GF-D8 (cell line): ENCODE measurements around the gene LEF1.
"Not testable (repeated sequence)": the region's sequence is repeated elsewhere in the genome, so short reads cannot be mapped to it uniquely, and the experiment has no call there.

Experiments used
- DNase-seq: peaks from one replicate; lab custom pipeline; 2025; lab: John Stamatoyannopoulos, UW

Gene LEF1

DNA sequence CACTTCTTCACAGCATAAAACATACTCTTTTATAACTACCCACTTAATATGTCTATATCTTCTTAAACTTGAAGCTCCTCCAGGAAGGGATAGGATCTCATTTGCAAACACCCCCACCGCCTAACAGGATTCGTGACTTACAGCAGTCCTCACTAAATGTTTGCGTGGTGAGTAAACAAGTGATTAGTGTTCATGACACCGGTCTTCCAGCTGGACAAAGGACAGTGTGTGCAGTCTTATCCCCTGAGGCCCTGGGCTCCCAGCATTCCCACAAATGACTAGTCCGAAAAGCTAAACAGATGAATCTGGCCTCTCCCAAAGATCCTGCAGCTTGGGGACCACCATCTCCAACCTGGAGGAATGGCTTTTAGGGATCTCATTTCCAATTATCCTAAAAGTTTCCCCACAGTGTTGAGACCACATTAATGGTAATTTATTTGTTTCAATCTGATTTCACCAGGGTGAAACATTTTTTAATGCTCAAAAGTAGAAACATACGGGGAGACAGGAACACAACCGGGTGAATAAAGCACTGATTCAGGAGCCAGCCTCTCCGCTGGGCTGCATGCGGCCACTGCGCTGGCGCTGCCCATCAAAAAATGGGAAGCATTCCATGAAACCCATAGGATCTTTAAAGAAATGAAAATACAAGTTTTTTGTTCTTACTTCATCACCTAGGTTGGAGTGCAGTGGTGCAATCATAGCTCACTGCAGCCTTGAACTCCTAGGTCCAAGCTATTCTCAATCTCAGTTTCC lies 109.9 kb downstream of the LEF1 start:
- DNase-seq = no peak

DNA sequence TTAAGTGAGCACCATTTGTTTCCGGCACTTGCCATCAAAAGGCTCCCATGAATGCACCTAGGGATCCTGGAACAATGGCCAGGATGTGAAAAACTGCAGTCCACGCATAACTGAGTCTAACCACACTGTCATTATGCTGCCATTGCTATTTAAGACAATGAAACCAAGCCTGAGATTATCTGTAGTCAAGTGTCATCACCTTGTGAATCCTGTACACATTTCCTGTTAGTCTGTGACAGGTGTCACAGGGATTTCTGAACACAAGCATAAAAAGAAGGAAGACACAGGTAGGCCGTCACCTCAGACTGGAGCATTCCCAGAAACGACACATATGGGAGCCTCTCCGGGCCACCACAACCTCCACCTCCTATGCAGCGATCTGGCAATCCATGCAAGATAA lies 112.3 kb downstream of the LEF1 start:
- no peak for DNase-seq

DNA sequence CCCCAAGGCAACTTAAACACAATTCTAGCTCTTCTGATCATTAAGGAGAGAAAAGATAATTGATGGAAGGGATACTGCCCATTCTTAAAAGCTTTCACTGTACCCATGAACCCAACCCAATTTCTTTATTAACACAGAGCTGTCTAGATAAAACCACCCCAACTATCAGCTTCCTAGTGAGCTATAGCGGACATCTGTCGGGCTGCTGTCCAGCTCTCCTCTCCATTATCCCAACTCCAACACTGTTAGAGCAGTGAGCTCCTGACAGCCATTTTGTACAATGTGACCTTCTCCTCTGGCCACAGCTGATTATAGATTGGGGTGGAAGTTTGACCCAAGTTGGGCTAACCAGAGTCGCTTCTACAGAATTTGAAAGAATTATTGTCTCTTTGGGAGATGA lies 112.9 kb downstream of the LEF1 start:
- DNase-seq = no peak

DNA sequence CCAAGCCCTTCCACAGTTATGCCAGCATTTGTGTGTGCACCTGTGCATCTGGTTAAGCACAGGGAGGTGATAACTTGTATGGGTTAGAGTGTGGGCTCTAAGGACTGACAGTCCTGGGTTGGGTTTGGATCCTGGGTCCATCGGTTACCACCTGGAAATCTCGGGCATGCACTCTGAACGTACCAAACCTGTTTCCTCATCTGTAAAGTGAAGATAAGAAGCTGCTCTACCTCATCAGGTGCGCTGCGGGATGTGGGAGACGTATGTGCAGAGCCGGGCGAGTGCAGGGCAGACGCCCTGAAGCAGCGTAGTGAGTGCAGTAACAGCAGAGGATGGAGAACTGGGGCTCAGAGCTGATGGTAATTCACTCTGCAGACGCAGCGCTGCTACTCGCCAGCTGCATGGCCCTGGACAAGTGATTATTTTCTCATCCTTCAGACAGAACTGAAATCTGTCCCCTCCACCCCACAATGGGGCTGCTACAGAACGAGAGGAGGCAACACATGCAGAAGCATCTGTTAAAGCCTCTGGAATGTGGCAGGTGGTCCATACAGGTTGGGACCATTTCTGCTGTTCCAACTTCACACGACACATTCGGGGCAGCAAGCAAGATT lies 114.6 kb downstream of the LEF1 start:
- no peak for DNase-seq

DNA sequence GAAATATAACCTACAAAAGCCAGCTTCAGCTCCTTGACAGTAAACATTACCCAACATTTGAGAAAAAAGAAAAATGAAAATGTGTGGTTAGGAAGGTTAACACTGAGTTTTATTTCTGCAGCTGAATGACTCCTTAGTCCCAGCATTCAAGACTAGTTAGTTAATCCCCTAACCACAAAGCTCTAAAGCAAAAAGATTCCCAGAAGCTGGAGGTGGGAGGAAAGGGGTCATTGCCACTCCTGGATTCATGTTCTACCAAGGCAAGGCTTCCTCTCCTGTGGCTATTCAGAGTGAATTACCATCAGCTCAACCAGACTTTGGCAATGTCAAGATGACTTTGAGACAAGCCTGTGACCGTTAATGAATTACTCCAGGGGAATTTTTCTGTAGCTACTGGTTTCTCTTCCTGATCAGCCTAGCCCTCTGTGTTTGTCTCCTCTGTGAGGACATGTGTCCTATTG lies 115.5 kb downstream of the LEF1 start:
- no peak for DNase-seq

DNA sequence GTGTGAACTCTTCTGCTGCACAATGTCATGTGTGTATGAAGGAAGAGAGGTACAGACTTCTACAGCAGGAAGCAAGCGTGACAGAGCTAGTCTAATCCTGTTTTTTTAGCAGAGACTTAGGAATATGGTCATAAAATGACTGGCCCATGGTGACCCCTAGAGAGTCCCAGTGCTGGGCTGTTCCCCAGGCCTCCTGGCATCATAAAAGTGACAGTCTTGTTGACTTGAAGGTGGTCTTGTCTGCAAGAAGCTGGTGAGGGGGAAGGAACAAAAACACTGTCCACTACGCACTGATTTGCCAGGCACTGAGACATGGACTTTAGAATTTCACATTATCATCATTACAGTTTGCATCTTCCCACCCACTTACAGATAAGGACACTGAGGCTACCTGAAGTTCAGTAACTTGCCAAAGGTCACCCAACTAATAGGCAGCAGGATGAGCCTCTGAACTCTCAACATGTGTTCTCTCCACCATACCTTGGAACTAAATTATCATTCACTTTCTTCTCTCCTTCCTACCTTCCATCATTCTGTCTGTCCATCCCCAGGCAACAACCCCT lies 116.1 kb downstream of the LEF1 start:
- DNase-seq = no peak

DNA sequence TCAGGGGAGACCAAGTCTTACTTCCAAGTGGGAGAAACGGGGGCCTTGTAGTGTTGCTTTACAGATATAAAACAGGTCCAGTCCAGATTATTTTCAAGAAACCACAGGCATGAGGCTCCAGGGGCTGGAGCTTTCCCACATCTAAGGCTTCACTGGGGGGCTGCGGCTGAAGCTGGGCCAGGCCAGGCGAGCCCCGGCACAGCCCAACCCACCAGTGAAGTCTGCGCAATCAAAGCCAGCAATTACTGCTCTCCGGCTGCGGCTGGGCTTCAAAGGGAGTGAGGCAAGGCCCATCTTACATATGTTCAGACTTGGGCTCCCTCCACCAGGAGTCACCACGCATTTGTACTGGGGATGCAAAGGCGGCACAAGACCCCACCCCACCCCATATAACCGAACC lies 117.4 kb downstream of the LEF1 start:
- no peak for DNase-seq

DNA sequence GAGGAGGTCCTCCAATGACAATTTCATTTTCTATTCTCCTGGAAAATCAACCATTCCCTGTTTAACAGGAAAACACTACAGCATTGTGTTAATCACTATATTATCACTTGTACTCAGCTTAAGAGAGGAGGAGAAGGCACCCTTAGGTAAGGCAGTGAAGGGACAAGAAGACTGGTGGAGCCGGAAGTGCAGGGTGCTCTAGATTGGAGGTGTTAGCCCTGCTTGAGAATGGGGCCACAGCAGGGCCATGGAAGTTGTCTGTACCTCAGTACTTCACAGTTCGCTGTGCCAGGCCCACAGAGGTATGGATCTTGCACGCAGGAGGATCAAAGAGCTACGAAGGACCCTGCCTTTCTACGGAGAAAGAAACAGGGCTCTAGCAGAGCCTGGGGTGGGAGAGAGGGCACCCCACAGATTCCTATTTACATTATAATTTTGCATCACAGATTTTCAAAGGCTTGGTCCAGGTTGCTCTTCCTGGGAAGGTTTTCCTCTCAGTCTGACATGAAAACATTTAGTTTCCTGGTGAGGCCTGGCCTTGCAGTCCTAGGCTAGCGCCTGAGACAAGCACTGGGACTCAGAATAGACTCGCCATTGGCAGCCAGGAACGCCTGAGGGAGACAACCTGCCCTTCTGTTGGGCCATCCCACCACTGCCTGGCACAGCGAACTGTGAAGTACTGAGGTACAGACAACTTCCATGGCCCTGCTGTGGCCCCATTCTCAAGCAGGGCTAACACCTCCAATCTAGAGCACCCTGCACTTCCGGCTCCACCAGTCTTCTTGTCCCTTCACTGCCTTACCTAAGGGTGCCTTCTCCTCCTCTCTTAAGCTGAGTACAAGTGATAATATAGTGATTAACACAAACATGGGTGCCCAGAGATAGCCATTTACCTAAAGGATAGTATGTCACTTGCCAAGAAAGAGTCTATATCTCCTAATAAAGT lies 118.3 kb downstream of the LEF1 start:
- DNase-seq = not testable (repeated sequence)

DNA sequence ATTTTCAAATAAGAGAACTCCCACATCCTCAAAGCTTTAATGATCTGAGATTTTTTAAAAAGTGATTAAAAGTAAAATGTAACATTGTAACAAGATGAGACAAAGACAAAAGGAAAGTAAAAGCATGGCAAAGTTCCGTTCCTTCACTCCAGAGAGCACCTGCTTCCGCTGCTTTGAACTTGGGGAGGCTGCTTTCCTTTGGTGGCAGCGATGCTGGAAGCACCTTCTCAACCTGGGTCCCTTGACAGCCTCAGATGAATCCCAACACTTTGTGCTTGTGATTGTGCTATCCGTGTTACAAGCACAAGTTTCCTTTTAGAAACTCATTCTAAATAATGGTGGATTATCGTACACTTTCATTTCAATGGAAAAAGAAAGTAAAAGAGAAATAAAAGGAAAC lies 119.3 kb downstream of the LEF1 start:
- DNase-seq = no peak

DNA sequence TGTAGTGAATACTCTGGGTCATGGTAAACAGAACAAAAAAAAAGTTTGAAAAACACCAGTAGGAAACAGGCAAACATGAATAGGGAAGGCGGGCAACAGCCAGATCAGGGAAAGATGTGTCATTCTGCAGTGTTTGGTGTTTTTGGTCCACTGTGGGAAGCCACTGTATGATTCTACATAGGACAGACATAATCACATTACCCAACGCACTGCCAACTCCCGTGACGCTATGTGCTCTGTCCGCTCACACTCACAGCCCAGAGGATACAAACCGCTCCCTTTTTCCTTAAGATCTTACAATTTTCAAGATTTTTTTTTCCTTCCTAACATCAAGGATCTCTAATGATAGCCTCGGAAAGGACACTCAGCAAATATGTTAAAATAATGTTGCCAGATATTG lies 119.7 kb downstream of the LEF1 start:
- no peak for DNase-seq

DNA sequence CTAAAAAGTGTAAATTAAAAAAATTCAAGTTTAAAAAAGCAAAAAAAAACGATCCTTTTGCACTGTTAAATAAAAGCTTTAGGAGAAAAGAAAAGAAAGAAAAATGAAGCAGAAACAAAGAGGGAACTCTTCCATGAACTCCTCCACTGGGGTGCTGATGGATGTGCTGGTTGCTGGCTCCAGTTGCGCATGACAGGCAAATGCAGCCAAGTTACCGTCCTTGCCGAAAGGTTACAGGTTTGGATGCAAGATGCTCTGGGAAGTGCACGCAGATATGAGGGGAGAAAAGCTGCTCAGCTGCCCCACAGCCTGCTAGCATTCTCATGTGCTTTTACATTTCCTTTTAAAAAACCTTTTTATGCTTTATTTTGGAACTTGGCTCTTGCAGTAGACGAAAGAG lies 120.6 kb downstream of the LEF1 start:
- no peak for DNase-seq

DNA sequence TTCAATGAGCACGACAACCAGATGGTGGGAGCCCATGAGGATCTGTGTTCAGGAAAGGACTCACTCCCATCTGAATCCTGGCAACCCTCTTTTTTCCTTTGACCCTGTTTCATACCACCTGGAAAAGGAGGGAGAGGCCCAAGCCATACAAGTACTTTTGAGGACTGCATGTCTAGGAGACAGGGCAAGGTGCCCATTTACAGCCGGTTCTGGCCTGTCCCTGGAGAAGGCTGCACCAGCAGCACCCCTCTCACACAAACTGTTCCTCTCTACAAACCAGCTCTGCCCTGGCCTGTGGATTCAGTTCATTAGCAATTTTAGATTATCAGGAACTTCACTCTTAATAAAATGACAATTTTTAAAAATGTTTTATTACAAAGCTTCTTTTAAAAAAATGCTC lies 121.5 kb downstream of the LEF1 start:
- no peak for DNase-seq

DNA sequence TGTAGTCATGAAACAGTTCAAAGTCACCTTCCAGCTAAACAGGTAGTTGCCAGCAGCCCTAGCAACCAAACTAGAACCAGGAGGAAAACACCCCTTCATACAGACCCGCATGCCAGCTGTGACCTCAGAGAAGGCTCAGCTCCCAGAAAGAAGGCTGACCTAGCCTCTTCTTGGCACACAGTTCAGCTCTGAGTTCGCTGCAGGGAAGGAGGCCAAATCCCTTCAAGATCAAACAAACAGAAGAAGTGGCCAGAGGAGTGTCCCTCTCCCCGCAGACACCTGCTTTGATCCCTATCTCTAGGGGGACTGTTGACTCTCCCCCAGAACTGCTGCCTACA lies 123.1 kb downstream of the LEF1 start:
- no peak for DNase-seq

DNA sequence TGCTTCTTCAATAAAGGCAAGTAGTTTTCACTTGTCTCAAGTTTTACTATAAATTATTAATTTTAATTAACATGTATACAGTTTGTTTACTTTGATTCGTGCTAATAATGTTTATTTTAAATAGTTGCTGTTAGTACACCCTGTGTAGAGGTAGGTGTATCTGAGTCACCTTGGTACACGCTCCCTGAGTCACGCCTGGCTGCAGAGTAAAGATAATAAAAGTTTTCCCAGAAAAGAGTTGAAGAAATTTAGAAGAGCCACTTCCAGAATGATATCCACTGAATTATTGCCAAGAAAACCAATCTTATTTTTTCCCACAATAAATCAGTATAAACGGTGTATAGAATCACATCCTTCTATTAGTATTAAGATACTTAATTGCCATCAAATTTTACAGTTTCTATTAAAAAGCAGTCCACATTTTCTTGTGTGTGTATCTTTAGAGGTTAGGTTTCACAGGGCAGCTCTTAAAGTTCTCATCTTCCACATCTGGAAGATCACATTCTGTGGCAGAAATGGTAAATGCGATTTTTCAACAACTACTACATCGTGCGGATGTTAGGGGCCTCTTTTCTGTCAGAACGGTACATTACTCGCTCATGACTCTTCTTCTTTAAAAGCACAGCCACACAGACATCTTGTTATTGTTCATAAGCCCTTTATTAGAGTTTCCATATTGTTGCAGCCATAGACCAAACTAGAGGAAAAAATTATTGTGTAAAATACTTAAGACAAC lies 123.6 kb downstream of the LEF1 start:
- no peak for DNase-seq

DNA sequence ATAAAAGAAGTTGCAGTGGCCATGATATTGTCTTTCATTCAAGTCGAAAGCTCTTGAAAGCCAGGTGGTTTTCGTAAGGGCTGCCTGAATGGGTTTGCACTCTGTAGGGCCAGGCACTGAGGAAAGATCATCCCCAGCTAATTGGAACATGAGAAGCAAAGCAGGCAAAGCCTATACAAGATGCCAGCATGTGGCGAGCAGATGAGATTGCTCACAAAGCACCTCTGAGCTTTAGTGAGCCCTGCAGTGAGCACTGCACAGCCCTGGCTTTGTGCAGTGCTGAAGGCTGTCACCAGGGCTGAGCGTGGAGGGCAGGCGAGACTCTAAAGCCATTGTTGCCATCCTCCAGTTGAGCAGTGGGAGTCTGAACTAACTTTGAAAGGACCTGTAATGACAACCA lies 125.2 kb downstream of the LEF1 start:
- no peak for DNase-seq

DNA sequence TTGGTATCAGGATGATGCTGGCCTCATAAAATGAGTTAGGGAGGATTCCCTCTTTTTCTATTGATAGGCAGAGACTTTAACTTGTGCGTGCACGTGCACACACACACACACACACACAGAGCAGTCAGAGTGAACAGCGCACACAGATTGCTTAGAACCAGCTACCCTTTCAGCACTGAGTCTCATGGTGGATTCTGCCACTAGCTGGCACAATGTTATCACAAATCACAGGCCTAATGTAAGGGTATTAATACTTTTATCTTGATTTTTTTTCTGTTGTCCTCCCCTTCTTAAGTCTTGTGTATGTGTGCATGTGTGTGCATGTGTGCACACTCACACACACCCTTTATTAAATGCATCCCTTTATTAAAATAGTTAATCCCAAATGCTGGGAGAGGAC lies 125.8 kb downstream of the LEF1 start:
- no peak for DNase-seq

DNA sequence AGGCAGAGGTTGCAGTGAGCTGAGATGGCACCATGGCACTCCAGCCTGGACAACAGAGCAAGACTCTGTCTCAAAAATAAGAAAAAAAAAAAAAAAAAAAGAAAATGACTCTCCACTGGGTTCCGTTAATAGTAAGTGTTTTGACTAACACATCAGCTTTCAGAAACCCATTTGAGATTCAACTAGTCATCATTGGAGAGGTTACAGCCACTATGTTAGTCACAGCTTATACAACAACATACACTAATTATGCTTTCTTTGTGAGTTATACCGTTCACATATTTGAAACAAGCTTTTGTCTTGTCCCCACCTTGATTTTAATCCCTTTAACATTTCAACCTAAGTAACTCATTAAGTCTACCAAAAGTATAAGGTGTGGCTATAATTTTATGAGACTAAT lies 130.8 kb downstream of the LEF1 start:
- no peak for DNase-seq

DNA sequence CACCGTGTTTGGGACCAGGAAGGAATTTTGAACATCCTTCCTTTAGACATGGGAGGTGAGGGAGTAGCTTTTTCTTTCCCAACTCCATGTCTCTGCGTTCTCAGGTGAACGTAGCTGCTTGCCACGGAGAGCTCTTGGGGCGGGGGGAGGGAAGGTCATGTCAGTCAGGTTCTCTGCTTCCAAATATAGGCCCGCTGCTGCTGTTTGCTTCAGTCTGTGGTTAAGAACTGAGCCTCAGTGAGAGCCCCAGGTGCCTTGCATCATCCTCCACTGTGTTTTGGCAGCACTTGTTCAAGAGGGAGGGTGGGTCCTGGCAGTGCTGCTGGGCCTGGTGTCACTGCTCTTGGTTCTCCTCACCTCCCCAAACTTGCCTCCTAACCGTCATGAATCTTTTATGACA lies 132.5 kb downstream of the LEF1 start:
- no peak for DNase-seq

DNA sequence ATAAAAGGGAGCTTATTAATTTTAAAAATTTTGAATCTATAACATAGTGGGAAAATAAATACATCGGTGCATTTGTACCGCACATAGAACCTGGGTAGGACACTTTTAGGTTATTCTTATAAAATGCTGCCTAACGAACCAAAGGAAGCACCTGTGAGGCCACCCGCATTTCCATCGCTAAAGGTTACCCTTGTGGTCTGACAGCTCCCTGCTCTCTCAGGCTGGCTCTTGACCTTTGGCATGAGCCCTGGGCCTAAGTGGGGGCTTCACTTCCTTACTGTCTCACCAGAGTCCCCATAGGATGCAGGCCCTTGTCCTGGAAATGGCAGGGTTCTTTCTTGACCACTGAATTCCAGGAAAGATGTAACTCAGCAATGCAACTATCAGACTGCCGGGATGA lies 133.0 kb downstream of the LEF1 start:
- DNase-seq = no peak

DNA sequence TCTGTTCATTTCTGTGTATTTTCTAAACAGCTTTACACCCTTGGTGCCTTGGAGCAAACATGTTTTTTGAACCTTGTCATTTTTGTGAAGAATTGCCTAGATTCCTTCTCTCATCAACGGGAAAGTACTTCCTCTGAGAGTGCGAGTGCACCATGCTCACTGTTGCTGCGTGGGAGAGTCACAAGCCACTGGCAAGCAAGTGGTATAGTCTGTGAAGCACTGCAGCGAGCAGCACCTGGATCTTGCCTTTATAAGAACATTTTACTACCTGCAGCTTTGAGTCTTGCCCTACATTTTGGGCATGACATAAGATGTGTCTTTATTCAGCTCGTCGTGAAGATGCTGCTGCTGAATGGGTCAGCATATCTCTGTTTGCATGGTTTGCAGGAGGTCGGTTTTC lies 134.2 kb downstream of the LEF1 start:
- no peak for DNase-seq

DNA sequence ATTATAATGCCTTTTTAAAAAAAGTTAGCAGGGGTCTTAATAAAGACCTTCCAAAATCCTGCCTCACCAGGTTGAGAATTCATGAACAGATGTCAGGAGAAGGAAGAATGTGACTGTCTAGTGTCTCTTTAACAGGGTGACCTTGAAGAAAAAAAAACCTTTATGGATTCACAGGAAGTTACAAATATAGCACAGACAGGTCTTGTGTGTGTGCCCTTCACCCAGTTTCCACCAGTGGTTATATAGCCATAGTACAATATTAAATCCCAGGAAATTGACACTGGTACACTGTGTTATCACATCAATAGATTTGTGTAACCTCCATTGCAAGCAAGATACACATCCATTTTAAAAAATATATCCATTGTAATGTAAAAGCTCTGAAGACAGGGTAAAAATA lies 135.4 kb downstream of the LEF1 start:
- no peak for DNase-seq
